Stimulated activated naive CD4-positive, alpha-beta T cell treated with Interleukin-2 at 50 U/mL for 16 hours (primary cell): ENCODE results near the gene RFPL1.
"Not testable (repeated sequence)": the region's sequence is repeated elsewhere in the genome, so short reads cannot be mapped to it uniquely, and the experiment has no call there.

Experiments
- DNase-seq: peaks from one replicate; lab custom pipeline; 2025; lab: John Stamatoyannopoulos, UW

RFPL1 gene

DNA sequence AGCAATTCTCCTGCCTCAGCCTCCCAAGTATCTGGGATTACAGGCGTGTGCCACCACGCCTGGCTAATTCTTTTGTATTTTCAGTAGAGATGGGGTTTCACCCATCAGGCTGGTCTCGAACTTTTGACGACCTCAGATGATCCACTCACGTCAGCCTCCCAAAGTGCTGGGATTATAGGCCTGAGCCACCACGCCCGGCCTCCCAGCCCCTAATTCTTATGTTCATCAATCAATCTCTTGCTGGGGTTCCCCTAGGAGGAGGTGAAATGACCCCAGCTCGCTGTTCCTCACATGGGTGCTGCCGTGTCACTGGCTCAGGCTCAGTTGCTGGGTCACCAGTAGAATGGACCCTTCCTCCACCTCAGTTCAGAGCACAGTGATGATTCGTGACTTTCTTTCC is at the start of gene RFPL1:
RFPL1 (plus strand) TSS at position 301 of the 400 bp plus-strand sequence.
- DNase-seq = not testable (repeated sequence)

DNA sequence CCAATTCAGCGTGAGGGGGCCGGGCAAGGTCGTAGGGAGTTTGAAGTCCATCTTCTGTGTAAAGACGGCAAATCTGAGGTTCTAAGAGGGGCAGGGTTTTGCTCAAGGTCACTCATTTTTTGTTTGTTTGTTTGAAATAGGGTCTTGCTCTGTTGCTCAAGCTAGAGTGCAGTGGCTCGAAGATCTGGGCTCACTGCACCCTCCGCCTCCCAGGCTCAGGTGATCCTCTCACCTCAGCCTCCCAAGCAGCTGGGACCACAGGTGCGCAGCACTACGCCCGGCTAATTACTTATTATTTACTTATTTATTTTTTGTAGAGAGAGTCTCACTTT is 49.7 kb upstream of the RFPL1 start:
- no peak for DNase-seq

DNA sequence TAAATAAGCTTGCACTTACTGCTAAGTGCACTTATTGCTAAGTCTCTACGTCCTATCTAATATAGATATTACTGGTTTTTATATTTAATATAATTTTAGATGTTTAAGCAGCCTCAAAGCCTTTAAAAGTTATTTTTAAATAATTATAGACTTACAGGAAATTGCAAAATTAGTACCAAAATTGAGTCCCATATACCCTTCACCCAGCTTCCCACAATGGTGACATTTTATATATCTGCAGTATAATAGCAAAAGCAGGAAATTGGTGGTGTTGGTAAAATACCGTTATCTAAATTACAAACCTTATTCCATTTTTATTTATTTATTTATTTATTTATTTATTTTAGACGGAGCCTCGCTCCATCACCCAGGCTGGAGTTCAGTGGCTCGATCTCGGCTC is 48.1 kb upstream of the RFPL1 start:
- no peak for DNase-seq

DNA sequence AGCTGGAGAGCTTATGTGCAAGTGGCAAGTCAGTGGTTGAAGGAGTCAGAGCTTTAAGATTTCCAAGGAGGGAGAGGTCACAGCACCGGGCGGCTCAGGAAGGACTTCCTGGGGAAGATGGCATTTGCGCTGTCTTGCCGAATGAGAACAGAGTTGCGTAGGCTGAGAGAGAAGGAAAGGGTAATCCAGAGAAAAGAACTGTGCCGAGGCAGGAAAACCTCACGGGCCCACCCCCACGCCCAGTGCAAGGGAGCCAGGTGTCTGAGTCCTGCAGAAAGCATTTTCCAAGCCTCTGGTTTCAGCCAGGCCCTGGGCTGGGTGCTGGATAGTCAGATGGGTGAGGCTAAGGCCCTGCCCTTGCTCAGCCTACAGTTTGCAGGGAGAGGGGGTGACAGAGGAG is 46.8 kb upstream of the RFPL1 start:
- no peak for DNase-seq

GRCh38 chr22:29393019-29393608 is 45.3 kb upstream of the RFPL1 start:
- DNase-seq = no peak

GRCh38 chr22:29394931-29395581 is 43.3 kb upstream of the RFPL1 start:
- DNase-seq = peak; percentile 32

DNA sequence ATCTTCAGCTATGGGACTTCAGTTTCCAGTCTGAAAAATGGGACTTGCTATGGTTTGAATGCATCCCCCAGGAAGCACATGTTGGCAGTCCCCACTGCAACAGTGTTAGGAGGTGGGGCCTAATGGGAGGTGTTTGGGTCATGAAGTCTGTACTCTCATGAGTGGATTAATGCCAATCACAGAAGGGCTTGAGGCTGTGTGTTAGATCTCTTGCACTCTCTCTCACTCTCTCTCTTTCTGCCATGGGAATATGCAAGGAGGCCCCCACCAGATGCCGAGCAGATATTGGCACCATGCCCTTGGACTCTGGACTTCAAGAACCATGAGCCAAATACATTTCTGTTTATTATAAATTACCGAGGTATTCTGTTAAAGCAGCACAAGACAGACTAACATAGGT is 42.3 kb upstream of the RFPL1 start:
- no peak for DNase-seq

- no peak for DNase-seq
Measured at GRCh38 chr22:29397791-29398190, 40.6 kb upstream of the RFPL1 start.

DNA sequence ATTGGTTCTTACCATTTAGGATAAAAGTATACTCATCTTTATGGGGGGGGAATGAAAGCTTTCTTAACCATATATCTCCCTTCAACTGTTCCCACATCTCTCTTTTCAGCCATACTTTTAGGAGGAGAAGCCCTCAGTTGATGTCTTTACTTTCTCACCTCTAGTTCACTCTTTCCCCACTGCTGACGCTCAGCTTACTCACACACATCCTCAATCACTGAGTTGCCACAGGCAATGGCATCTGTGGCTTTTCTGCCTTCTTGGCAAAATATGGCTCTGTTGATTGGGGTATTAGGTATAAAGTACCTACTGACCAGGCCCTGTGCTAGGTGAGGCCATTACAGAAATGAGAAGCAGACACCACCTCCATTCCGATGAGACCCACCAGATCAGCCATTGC is 37.8 kb upstream of the RFPL1 start:
- DNase-seq = no peak

GRCh38 chr22:29401538-29401937 is 36.8 kb upstream of the RFPL1 start:
- DNase-seq = not testable (repeated sequence)

DNA sequence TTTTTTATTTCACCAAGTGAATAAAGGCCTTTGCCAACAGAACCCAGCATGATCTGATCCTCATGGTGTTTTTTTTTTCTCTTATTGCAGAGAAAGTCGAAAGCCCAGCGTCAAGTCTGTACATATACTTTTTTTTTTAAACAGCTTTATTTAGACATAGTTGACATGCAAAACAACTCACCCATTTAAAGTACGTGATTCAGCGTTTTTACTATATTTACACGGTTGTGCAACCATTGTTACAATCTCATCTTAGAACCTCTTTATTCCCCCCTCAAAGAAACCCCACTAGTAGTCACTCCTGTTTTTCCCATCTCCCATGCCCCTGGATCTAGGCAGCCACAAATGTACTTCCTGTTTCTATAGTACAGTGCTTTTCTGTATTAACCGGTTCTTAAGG is 29.4 kb upstream of the RFPL1 start:
- no peak for DNase-seq

DNA sequence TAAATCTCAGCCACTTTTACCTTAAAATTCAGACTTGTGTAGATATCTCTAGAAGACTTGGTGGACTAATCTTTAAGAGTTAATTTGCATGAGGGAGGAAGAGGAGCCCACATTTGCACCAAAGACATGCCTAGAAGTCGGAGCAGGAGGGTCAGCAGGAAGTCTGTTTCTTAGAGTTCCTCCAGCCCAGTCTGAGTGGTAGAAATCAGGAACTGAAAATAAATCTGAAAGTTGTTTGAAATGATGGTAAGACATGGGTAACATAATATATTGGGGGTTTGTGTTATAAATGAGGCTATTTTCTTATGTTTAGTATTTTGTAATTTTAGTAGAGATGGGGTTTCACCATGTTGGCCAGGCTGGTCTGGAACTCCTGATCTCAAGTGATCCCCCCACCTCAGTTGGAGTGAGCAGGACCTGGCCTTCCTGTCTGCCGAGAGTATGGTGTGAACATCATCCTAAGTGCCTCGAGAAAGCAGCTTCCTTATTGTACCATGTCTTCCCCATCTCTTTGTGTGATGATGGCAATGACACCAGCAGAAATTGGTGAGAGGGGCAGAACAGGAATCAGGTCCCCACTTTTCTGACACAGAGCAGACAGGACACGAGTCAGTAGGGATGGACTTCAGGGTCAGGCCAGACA is 26.7 kb upstream of the RFPL1 start:
- DNase-seq = not testable (repeated sequence)

- not testable (repeated sequence) for DNase-seq
Measured at GRCh38 chr22:29412772-29413171, 25.6 kb upstream of the RFPL1 start.

GRCh38 chr22:29414951-29415591 is 23.3 kb upstream of the RFPL1 start:
- DNase-seq = peak; percentile 52

DNA sequence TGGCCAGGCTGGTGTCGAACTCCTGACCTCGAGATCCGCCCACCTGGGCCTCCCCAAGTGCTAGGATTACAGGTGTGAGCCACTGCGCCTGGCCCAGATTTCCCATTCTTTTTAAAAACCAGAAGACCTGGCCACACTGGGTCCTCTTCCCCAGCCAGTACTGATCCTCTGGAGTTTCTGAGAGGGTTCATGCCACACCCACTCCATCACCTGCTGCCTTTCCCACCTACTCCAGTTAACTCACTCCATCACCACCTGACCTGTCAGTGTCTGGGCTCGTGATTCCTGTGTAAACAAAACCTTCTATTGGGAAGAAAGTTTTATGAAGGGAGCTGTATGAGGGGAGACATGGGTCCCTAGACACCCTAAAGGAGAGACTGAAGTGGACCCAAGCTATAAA is 19.7 kb upstream of the RFPL1 start:
- not testable (repeated sequence) for DNase-seq

- DNase-seq = no peak
Measured at GRCh38 chr22:29426476-29426875, 11.9 kb upstream of the RFPL1 start.

DNA sequence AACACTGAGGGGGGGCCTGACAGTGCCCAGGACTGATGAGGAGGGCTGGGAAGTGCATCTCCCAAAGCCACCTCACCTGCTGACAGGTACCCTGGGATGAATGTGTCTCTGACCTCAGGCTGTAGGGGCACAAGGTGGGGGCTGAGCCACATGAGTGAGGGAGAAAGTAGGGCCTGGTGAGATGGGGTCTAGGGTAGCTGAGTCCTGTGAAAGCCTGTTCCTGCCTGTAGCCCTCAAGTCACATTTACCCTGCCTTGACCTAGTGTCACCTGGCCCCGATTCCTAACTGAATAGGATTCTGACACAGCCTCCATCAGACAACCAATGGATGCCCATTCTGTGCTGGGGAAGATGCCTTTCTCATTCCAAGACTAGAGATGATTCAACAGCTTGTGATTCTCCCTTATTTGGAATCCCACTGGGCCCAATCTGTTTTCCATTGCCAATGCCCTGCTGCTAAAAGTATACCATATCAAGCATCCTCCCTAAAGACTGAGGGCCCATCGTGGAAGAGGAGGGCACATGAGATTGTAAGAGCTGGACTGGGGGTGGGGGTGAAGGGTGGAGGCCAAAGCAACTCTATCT is 11.1 kb upstream of the RFPL1 start:
- no peak for DNase-seq

- no peak for DNase-seq
Measured at GRCh38 chr22:29431986-29432385, 6.4 kb upstream of the RFPL1 start.

GRCh38 chr22:29433856-29434255 is 4.5 kb upstream of the RFPL1 start:
- DNase-seq = no peak

GRCh38 chr22:29434288-29434687 is 4.1 kb upstream of the RFPL1 start:
- DNase-seq = no peak

DNA sequence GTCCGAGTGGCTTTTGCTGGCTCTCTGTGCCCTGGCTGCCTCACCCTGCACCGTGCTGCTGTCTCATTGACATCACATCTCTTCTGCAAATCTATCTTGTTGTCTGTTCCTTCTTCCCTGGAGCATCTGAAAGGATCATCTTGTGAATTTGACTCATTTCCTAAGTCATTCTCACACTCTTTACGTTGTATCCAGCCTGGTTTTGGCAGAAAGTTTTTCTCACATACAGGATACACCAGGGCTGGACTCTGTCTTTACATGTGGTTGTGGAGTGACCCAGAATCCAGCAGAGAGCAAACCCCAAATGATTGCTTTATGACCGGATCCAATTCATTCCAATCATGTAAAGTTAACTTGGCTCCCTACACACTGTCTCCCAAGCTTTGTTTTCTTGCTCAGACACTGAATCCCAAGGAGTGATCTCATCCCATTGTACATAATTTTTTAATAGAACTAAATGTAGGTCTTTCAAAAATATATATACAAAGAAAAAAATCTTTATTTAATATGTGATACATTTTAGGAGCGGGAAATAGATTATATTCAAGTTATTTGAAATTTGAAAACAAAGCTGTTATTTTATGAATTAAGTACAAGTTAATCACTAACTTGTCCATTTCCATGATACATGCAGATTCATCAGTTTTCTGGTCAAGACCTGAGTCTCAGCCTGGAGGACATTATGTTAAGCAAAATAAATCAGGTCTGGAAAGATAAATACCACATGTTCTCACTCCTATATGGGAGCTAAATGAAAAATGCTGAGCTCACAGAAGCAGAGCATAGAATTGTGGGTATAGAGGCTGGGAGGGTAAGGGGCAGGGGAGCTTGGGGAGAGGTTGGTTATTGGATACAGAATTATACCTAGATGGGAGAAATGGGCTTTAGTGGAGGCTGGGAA is 2.9 kb upstream of the RFPL1 start:
- no peak for DNase-seq

DNA sequence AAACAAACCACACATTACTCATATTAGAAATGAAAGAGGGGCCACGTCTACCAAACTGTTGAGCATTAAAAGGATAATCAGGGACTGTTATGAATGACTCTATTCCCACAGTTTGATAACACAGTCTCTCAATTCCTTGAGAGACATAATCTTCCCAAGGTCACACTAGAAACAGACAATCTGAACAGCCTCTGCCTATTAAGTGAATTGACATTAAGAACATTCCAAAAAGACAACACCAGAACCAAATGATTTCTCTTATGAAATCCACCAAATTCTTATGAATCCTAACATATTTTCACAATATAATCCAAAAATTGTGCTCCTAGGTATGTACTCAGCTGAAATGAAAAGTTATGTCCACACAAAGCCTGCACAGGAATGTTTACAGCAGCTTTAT is 4.6 kb downstream of the RFPL1 start:
- DNase-seq = no peak
